ENCODE results near the gene STARD13.

STARD13 gene

DNA sequence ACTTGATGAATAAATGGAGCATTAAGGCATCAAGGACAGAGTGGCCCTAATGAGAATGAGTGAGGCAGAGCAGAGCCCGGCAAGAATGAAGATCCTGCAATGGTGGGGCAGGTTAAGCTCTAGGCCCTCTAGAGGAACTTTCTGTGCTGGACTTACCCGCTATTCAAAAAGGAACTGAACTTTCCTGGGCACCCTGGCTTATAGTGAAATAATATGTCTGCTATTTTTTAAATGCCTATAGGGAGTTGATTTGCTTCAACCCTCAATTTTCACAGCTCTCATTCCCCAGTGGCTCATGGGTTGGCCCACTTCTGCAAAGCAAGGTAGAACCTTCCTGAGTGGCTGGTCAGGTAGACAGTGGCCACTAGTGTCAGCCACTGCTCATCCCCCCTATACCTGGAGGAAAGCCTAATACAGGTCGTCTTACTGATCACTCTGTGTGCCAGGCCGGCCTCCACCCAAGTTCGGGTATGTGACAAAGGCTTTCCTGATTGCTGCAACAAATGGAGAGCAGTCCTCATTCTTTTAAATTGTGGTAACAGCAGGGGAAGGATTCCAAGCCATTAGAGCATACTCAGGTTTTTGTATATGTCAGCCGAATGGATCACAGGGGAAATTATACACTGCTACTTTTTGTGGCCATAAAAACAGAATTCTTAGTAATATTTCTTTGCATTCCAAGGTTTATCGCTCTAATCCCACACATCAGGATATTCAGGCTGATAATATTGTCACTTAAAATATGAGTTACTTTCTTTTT is 166.4 kb downstream of the STARD13 start:
- TF ChIP-seq, protein P1, sequence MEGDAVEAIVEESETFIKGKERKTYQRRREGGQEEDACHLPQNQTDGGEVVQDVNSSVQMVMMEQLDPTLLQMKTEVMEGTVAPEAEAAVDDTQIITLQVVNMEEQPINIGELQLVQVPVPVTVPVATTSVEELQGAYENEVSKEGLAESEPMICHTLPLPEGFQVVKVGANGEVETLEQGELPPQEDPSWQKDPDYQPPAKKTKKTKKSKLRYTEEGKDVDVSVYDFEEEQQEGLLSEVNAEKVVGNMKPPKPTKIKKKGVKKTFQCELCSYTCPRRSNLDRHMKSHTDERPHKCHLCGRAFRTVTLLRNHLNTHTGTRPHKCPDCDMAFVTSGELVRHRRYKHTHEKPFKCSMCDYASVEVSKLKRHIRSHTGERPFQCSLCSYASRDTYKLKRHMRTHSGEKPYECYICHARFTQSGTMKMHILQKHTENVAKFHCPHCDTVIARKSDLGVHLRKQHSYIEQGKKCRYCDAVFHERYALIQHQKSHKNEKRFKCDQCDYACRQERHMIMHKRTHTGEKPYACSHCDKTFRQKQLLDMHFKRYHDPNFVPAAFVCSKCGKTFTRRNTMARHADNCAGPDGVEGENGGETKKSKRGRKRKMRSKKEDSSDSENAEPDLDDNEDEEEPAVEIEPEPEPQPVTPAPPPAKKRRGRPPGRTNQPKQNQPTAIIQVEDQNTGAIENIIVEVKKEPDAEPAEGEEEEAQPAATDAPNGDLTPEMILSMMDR (IDR thresholded peaks at IDR 0.05; ENCODE audit: low read depth, low read length): no peak
- DNase-seq (ENCODE audit: extremely low read depth, low read depth): no peak

DNA sequence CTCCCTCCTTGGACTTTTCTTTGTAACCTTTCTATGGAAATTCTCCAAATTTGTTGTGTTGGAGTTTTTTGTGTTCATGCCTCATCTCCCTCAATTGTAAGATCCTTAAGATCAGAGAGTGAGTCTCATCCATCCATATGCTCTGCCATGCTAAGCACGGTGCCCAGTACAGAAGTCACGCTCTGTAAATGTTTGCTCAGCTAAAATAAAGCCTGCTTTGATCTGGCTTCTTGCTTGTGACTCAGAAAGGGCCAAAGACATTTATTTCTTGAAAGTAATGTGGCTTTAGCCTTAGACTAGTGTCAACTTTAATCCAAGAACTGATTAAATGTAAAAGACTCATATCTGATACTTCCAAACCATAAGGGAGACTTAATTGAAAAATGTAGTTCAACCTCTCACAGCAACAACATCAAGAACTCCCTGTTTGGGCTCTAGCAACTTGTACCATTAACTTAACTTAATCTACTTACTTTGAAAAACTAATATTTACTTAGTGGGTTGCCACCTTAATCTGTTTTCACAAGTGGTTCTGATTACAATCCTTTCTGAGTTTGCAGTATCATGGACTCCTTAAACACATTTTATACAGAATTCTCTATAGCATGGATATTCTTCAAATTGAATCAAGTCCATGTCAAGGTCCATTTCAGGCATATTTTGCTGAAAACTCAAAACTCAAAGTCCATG is 169.1 kb downstream of the STARD13 start:
- DNase-seq (ENCODE audit: extremely low read depth, low read depth): no peak
- TF ChIP-seq, protein P1 (IDR thresholded peaks at IDR 0.05; ENCODE audit: low read depth, low read length): no peak

DNA sequence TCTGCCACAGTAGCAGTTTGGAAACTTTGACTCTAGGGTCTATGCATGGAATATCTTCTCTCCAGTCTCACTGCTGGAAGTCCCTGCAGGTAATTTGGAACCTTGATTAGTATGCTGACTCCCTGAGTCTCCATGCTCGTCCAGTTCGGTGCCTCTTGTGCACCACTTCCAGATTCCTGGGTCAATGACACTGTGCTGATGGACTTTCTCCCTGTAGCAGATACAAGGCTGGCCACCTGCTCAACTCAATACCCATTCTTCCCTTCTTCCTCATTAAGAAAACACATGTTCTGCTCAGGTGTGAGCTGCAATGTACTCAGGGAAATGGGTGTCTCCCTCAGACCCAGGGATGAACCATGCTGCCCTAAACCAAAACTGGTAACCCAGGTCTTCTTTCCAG is 170.3 kb downstream of the STARD13 start:
- TF ChIP-seq, protein P1 (IDR thresholded peaks at IDR 0.05; ENCODE audit: low read depth, low read length): no peak

DNA sequence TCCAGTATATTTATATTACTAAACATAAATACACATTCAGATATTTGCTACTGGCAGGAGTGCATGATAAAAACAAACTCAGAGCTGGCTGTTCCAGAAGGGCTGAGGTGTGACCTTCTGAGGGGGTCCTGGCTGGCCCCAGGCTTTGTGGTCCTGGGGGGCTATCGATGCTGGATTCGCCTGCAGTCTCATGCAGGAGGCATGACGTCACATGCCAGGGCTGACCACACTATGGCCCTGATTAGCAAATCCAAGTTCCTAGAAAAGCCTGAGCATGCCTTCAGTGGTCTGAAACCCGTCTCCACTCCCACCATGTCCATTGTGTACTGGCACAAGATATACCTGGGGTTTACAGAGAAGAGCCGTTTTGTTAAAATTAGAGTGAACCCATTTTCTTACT is 171.4 kb downstream of the STARD13 start:
- TF ChIP-seq, protein P1 (IDR thresholded peaks at IDR 0.05; ENCODE audit: low read depth, low read length): no peak
- DNase-seq (ENCODE audit: extremely low read depth, low read depth): no peak

More for the DNA sequence above, 170.3 kb downstream of the STARD13 start:
- DNase-seq (ENCODE audit: extremely low read depth, low read depth): no peak

DNA sequence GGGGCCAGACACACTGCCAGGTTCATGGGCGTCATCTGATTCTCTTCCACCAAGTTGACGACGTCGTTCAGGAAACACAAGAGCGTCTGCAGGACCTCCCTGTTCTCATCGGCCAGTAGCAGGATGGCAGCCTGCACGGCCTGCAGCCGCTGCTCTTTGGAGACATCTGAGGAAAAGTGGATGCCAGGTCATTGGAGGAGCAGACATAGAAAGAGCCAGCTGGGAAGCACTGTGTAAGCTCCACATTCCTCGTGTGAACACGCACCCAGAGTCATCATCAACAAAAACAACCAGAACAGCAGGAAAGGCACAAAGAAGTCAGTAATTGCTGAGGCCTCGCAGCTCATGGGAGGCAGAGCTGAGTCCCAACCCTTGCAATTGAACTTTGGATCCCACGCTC is 172.8 kb downstream of the STARD13 start:
- no peak for DNase-seq (ENCODE audit: extremely low read depth, low read depth)
- TF ChIP-seq, protein P1 (IDR thresholded peaks at IDR 0.05; ENCODE audit: low read depth, low read length): no peak

DNA sequence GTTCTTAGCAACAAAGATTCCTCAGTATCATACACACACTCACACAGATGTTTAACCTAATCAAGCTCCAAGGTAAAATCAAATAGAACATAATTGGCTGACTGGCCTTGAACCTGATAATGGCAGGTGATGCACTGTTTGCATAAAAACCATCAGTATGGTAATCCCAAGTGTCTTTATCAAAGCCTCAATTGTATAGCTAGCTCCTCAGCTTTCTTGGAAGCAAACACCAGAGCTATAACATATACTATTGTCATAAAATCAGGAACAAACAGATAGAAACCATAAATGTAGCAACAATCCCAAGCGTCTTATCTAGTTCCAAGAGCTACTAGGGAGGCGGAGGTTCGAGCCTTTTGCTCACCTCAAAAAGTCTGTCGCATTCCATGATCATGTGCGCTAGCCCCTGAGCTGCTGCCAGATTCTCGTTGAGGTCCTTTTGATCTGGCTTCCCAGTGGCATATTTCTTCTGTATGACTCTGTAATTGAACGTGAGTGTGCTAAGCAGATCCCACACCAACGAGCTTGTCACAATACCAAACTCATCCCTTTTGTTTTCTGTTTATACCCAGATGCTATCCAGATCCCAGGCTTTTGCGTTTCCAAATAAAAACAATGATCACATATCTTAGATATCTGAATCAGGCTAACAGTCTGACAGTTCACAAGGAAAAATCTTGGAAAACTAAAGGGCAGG is 174.0 kb downstream of the STARD13 start:
- DNase-seq (ENCODE audit: extremely low read depth, low read depth): no peak
- TF ChIP-seq, protein P1 (IDR thresholded peaks at IDR 0.05; ENCODE audit: low read depth, low read length): no peak
